T-helper 2 cell treated with Interferon-gamma antibody and Interleukin-4, amounts not matched to agents 5 μg/mL and 100 μg/mL, for 36 hours (primary cell): ENCODE data around the gene ICE2.
A peak's percentile ranks its signal among the peaks of the same experiment; 100 is the strongest.

Source experiments
- DNase-seq: peaks from one replicate; pipeline ENCODE4 v3.0.0; 2021; ENCODE audit warnings: low spot score
- H3K27ac Mint-ChIP-seq: one replicate; pipeline ENCODE4 v1.8.0; 2021; ENCODE audit warnings: mild to moderate bottlenecking, mixed read lengths
- H3K27me3 Mint-ChIP-seq: one replicate; pipeline ENCODE4 v1.8.0; 2021; ENCODE audit warnings: low read depth, mixed read lengths
- H3K36me3 Mint-ChIP-seq: one replicate; pipeline ENCODE4 v1.8.0; 2021; ENCODE audit warnings: low read depth, mixed read lengths
- H3K4me1 Mint-ChIP-seq: one replicate; pipeline ENCODE4 v1.8.0; 2021; ENCODE audit warnings: low read depth, mixed read lengths
- H3K4me3 Mint-ChIP-seq: one replicate; pipeline ENCODE4 v1.8.0; 2022; ENCODE audit warnings: mild to moderate bottlenecking, moderate library complexity, mixed read lengths
- H3K9me3 Mint-ChIP-seq: one replicate; pipeline ENCODE4 v1.8.0; 2021; ENCODE audit warnings: mixed read lengths

Gene ICE2

DNA sequence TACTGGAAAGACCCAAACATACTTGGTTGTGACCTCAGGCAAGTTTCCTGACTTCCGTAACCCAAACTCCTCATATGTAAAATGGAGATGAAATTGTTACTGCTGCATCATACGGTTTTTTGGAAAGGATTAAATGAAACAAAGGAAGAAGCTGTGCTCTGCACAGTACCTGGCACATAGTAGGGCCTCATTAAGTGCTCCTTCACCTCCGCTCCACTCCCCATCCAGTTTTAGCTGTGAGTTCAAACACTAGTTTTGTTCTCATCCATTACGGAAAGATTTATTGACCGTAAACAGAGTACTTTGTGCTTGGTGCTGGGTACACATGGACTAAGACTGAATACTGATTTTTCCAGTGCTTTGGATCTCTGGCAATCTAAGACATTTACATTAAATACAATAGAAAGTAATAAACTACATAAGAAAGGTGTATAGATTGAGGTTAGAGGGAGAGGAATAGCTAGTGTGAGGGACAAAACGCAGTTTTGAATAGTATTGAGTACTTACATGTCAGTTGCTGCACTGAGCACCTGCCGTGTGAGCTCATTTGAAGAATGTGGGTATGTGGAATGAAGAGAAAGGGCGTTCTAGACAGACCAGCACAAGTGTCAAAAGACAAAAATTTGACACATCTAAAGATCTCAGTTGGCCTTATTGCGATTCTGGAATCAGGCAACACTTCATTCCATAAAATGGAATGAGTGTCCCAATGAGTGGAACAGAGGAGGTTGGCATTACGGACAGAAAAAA lies 594 bp upstream of the ICE2 start:
- Mint-ChIP-seq H3K4me3 (peak overlapping the region; percentile 94), H3K36me3 (peaks cover 18% of the 10 kb centered on the region), H3K4me1 (peaks cover 48% of the 10 kb centered on the region), H3K27ac (peak overlapping the region; percentile 99), H3K9me3 (no peaks in the 10 kb centered on the region), H3K27me3 (no peaks in the 10 kb centered on the region)
- no peak for DNase-seq

DNA sequence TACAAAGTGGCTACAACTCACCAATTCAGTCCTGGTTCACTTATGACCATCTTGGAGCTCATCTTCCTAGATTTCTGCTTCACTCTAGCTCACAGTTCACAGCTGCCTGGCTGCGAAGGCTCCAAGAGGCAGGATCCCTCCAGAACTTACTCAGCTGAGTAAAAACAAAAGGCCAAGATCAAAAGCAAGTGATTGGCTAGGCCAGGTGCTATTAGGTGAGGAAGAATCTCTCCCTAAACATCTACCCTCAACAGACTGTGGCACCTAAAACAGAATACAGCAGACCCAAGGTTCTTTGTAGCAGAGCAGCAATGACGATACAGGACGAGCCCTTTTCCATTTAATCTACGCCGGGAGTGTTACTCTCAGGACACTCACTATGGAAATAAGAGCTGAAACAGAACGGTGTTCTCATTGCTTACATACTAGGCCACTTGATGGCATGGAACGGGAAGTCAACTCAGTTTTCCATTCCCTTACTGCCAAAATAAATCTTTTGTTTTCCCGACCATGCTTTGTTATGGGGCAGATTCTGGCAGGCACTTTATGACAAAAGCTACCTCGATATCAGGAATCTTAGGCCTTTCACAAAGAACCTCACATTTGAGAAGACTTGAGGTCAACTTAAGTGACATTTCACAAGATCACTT lies 901 bp downstream of the ICE2 start:
- Mint-ChIP-seq H3K27ac (peak overlapping the region; percentile 99), H3K27me3 (no peaks in the 10 kb centered on the region), H3K4me1 (peaks cover 49% of the 10 kb centered on the region), H3K36me3 (peaks cover 27% of the 10 kb centered on the region), H3K9me3 (no peaks in the 10 kb centered on the region), H3K4me3 (peak overlapping the region; percentile 94)
- peak; percentile 10 for DNase-seq

DNA sequence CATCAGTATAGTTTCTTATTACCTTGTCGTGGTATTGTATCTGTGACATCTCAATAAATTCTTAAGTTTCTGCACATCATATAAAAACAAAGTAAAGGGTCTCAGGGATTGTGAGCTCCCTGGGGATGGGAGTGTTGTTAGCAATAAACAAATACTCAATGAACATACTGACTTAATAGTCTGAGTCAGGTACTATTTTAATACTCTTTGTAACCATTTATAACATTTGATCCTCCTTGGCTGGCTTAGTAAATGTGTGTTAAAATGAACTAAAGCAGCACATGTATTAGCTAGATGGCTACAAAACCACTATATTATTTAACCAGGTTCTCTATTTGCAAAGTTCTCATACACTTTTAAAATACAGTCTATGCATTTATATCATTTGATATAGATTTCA lies 1.8 kb downstream of the ICE2 start:
- Mint-ChIP-seq H3K27me3 (no peaks in the 10 kb centered on the region), H3K9me3 (no peaks in the 10 kb centered on the region), H3K27ac (no peak overlapping the region), H3K36me3 (peaks cover 32% of the 10 kb centered on the region), H3K4me1 (peaks cover 47% of the 10 kb centered on the region), H3K4me3 (peak overlapping the region; percentile 94)
- no peak for DNase-seq

DNA sequence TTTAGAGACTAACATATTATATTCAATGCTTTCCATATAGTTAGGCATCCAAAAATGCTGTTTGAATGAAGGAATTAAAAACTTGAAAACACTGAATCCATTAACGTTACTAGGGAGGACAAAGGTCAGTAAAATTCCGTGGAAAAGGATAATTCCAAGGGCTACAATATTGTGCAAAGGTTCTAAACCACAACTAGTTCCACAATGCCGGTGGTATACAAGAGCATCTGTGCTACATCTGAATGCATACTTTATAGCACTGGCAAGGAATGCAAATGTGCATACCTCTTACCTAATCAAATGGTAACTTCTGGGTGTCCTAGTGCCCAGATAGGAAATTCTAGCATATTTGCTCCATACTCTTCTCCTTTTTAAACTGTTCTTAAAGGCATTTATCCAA lies 2.2 kb downstream of the ICE2 start:
- no peak for DNase-seq
- Mint-ChIP-seq H3K27ac (no peak overlapping the region), H3K4me3 (peak overlapping the region; percentile 94), H3K4me1 (peaks cover 47% of the 10 kb centered on the region), H3K9me3 (no peaks in the 10 kb centered on the region), H3K27me3 (no peaks in the 10 kb centered on the region), H3K36me3 (peaks cover 32% of the 10 kb centered on the region)

DNA sequence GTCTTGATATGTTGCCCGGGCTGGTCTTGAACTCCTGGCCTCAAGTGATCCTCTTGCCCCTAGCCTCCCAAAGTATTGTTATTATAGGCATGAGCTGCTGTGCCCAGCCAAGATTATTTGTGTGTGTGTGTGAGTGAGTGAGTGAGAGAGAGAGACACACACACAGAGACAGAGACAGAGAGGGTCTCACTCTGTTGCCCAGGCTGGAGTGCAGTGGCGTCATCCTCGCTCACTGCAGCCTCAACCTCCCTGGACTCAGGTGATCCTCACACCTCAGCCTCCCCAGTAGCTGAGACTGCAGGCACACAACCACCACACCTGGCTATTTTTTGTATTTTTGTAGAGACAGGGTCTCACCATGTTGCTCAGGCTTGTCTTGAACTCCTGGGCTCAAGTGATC lies 5.8 kb downstream of the ICE2 start:
- peaks cover 34% of the 10 kb centered on the region for H3K4me1 Mint-ChIP-seq
- H3K27me3 Mint-ChIP-seq = no peaks in the 10 kb centered on the region
- H3K27ac Mint-ChIP-seq = no peak overlapping the region
- no peaks in the 10 kb centered on the region for H3K9me3 Mint-ChIP-seq
- no peak overlapping the region for H3K4me3 Mint-ChIP-seq
- H3K36me3 Mint-ChIP-seq = peaks cover 48% of the 10 kb centered on the region
- DNase-seq = no peak

DNA sequence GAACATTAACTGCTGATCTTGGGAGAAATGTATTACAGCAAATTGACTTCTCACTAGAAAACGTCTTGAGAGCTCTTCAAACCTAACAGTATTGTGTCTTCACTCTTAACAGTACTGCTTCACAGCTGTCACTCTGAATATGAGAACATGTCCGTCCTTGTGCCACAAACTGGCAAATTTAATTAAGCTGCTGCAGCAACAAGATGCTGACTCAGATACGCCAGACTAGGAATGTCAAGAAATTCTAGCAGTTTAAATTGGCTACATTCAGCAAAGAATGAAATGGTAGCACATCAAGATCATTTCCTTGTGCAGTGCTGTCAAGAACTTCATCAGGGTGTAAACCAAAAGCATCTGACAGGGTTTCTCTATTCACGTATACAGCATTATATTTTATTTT lies 7.6 kb downstream of the ICE2 start:
- Mint-ChIP-seq H3K27me3 (no peaks in the 10 kb centered on the region), H3K4me1 (peaks cover 19% of the 10 kb centered on the region), H3K4me3 (no peak overlapping the region), H3K36me3 (peaks cover 46% of the 10 kb centered on the region), H3K9me3 (no peaks in the 10 kb centered on the region), H3K27ac (no peak overlapping the region)
- no peak for DNase-seq

DNA sequence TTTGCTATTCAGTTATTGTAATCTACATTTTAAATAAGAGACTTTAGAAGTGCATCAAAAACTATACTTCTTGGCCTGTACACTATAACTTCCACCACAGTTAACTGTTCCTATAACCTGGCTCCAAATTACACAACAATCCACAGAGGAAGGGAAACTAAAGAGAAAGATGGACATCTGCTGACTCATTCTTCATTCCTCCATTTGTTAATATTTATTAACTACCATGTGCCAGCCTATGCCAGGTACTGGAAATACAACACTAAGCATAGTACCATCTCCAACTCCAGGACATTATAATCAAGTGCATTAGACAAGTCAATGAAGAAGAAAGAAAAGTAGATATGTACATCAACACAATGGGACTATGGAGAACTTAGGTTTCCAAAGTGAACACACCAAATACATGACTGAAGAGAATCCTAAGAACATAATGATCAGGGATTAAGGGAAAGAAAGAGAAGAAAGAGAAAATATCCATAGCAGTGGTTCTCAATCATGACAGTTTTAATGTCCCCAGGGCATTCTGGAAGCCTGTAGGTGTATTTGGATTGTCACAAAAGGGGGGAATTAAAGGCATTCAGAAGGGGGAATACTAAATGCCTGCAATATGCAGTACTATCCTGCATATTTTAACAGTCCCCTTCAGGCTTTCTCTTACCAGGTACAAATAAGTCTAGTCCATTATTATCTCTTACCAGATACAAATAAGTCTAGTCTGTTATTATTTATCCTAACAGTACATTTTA lies 8.9 kb downstream of the ICE2 start:
- peaks cover 13% of the 10 kb centered on the region for H3K4me1 Mint-ChIP-seq
- H3K27ac Mint-ChIP-seq = no peak overlapping the region
- H3K9me3 Mint-ChIP-seq = no peaks in the 10 kb centered on the region
- DNase-seq = no peak
- no peaks in the 10 kb centered on the region for H3K27me3 Mint-ChIP-seq
- H3K36me3 Mint-ChIP-seq = peaks cover 47% of the 10 kb centered on the region
- no peak overlapping the region for H3K4me3 Mint-ChIP-seq

DNA sequence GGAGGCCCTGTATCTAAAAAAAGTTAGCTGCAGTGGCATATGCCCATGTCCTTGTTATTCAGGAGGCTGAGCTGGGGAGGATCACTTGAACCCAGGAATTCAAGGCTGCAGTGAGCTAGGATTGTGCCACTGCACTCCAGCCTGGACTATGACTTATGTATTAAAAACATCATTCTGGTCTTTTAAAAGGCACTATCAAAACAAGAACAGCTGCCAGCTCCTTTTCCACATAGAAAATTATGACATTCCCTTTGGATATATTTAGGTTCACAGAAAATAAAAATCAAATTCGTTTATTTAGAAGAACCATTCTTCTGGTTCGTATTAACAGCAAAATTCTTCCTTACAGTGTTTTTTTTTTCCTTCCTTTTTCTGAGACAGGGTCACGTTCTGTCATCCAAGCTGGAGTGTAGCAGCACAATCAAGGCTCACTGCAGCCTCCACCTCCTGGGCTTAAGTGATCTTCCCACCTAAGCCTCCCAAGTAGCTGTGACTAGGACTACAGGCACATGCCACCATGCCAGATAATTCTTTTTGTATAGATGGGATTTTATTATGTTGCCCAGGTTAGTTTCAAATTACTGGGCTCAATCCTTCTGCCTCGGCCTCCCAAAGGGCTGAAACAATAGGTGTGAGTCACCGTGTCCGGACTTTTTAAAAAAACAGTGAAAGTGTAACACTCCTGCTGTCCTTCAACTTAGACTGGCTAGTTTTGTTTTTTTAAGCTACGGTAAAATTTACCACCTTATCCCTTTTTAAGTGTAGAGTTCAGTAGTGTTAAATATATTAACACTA lies 13.9 kb downstream of the ICE2 start:
- DNase-seq = no peak
- H3K36me3 Mint-ChIP-seq = peaks cover 42% of the 10 kb centered on the region
- peaks cover 11% of the 10 kb centered on the region for H3K4me1 Mint-ChIP-seq
- H3K27me3 Mint-ChIP-seq = no peaks in the 10 kb centered on the region
- no peaks in the 10 kb centered on the region for H3K9me3 Mint-ChIP-seq
- no peak overlapping the region for H3K4me3 Mint-ChIP-seq
- H3K27ac Mint-ChIP-seq = no peak overlapping the region

DNA sequence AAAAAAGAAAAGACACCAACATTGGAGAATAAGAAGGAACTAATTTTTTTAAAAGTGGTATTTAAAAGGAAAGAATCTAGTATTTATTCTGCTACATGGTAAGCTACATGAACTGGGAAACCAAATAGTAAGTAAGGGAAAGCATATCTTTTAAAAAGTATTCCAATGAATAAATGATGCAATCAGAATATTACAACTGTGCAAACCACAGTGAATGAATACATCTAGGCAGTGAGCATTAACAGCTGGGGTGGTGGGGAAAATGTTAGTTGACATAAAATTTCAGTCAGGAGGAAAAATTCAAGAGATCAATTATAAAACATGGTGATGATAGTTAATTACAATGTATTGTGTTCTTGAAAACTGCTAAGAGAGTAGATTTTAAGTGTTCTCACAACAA lies 16.9 kb downstream of the ICE2 start:
- H3K27ac Mint-ChIP-seq = no peak overlapping the region
- no peaks in the 10 kb centered on the region for H3K9me3 Mint-ChIP-seq
- H3K36me3 Mint-ChIP-seq = peaks cover 26% of the 10 kb centered on the region
- peaks cover 6% of the 10 kb centered on the region for H3K4me1 Mint-ChIP-seq
- DNase-seq = no peak
- H3K27me3 Mint-ChIP-seq = no peaks in the 10 kb centered on the region
- no peak overlapping the region for H3K4me3 Mint-ChIP-seq

DNA sequence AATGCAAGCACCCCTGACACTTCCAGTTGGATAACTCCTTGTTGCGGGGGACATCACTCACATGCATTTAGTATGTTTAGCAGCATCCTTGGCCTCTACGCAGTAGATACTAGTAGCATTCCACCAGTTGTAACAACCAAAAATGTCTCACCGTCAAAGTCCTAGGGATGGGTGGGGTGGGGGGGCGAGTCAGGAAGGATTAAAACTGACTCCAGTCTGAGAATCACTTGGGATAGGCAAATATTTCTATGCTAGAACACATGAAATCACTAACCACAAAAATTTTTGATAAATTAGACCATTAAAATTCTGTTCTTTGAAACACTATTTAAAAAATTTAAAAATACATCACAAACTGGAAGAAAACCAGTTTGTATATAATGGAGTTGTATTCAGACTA lies 18.0 kb downstream of the ICE2 start:
- Mint-ChIP-seq H3K27ac (no peak overlapping the region), H3K4me3 (no peak overlapping the region), H3K36me3 (peaks cover 24% of the 10 kb centered on the region), H3K4me1 (peaks cover 6% of the 10 kb centered on the region), H3K27me3 (no peaks in the 10 kb centered on the region), H3K9me3 (no peaks in the 10 kb centered on the region)
- DNase-seq = no peak

DNA sequence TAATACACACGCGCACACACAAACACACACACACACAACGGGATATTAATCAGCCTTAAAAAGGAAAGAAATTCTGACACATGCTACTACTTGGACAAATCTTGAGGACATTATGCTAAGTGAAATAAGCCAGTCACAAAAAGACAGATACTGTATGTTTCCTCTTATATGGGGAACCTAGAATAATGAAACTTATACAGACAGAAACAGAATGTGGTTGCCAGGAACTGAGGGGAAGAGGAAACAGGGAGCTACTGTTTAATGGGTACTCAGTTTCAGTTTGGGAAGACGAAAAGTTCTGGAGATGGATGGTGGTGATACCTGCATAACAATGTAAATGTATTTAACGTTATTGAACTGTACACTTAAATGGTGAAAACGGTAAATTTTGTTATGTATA lies 20.2 kb downstream of the ICE2 start:
- peaks cover 7% of the 10 kb centered on the region for H3K4me1 Mint-ChIP-seq
- H3K27me3 Mint-ChIP-seq = no peaks in the 10 kb centered on the region
- no peak overlapping the region for H3K27ac Mint-ChIP-seq
- H3K9me3 Mint-ChIP-seq = no peaks in the 10 kb centered on the region
- H3K4me3 Mint-ChIP-seq = no peak overlapping the region
- DNase-seq = no peak
- H3K36me3 Mint-ChIP-seq = peaks cover 24% of the 10 kb centered on the region

DNA sequence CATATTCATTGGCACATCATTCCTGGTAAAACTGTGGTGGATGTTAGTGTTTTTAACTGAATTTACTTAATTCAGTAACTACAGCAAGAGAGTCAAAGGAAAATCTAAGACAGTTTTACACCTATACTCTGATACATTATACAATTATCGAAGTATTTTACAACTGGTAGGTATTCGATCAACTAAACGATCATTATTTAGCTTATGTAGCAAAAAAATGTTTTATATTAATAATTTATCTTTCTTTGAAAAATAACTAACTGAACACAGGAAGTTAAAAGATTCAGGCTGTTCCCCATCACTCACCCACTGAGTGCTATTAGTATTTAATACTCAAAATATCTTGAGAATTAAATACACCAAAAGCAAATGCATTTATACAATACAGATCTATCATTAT lies 21.0 kb downstream of the ICE2 start:
- DNase-seq = no peak
- Mint-ChIP-seq H3K4me1 (peaks cover 8% of the 10 kb centered on the region), H3K27me3 (no peaks in the 10 kb centered on the region), H3K4me3 (no peak overlapping the region), H3K9me3 (no peaks in the 10 kb centered on the region), H3K27ac (no peak overlapping the region), H3K36me3 (peaks cover 23% of the 10 kb centered on the region)

DNA sequence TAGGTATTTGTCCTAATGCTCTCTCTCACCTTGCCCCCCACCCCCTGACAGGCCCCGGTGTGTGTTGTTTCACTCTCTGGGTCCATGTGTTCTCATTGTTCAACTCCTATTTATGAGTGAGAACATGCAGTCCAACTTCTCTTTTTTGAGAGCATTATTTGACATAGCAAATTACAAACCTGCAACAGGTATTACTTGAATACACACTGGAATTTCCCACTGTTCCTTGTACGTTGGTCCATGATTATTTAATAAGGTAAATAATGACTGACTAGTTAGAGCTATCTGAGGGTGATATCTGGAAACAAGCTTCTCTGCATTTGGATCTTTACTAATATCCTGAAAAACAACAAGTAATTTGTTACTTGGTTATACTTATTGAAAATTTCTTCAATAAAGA lies 24.1 kb downstream of the ICE2 start:
- Mint-ChIP-seq H3K27me3 (no peaks in the 10 kb centered on the region), H3K4me1 (peaks cover 4% of the 10 kb centered on the region), H3K27ac (no peak overlapping the region), H3K9me3 (no peaks in the 10 kb centered on the region), H3K36me3 (peaks cover 34% of the 10 kb centered on the region), H3K4me3 (no peak overlapping the region)
- no peak for DNase-seq
